HepG2 (cell line): ENCODE data around the gene ARMH1. TPM values are rescaled to one million over a fixed set of nuclear protein-coding genes. Genes with fewer than 3 reads are reported as not detected.

Experiments
- ATAC-seq: fragments of 200-7000 bp; cut with Tn5 transposase; 3 replicates; pipeline ENCODE4 v1.9.1; 2020; ENCODE audit warnings: mild to moderate bottlenecking, moderate library complexity
- BruUV-seq: library from RNA; stranded (reverse); fragments of 400-500 nt; replicated peaks from 2 replicates; lab custom pipeline; 2021; lab: Mats Ljungman, UMichigan
- CTCF ChIA-PET: fragments of 300-600 bp; formaldehyde crosslinking; extraction: SDS; loops from one replicate; lab custom pipeline; 2021; ENCODE audit warnings: low total read pairs, inconsistent platforms, low intra/inter-chr PET ratio; lab: Yijun Ruan, JAX
- POLR2A ChIA-PET: fragments of 350-600 bp; sonication (Branson Sonifier 250); formaldehyde crosslinking; loops from one replicate; lab custom pipeline; 2020; ENCODE audit warnings: antibody characterized with exemption, inconsistent platforms; lab: Yijun Ruan, JAX
- DNase-seq: peaks from one replicate; pipeline ENCODE4 v3.0.0-alpha.2; 2015; ENCODE audit warnings: low spot score
- FAIRE-seq: peaks from 3 replicates; lab custom pipeline; 2011; peaks lifted over from hg19 to GRCh38; lab: Jason Lieb, UNC
- H2AFZ ChIP-seq: one replicate; pipeline ENCODE4 v1.6.1; 2011; ENCODE audit warnings: low read length, inconsistent platforms
- H3K27ac ChIP-seq: fragments of 300-600 bp; 3 replicates; pipeline ENCODE4 v1.8.0; 2011; ENCODE audit warnings: mixed run types, mild to moderate bottlenecking, mixed read lengths, low read length, inconsistent platforms; ENCODE audit not compliant: insufficient read depth; ENCODE audit errors: extremely low read length
- H3K27me3 ChIP-seq, 2 experiments: fragments of 200-600 bp in 1 of 2; 2 replicates in 1 of 2; 3 replicates in 1 of 2; pipeline versions ENCODE4 v1.6.0 to v1.8.0; 2011; ENCODE audit warnings: low read length in 2 of 2, mild to moderate bottlenecking in 2 of 2, moderate library complexity in 2 of 2, inconsistent platforms in 1 of 2; ENCODE audit not compliant: insufficient read depth in 2 of 2, control insufficient read depth in 1 of 2
- H3K36me3 ChIP-seq, 2 experiments: fragments of 200-600 bp in 1 of 2; replicated peaks in 1 of 2; 2 replicates in 1 of 2; 3 replicates in 1 of 2; pipeline versions ENCODE4 v1.5.1 to v1.8.0; 2011; ENCODE audit warnings: low read length in 2 of 2, inconsistent platforms in 1 of 2; ENCODE audit not compliant: insufficient read depth in 2 of 2, control insufficient read depth in 1 of 2
- H3K4me1 ChIP-seq: 2 replicates; pipeline ENCODE4 v1.5.1; 2012; ENCODE audit warnings: low read length, inconsistent platforms; ENCODE audit not compliant: insufficient read depth
- H3K4me2 ChIP-seq: 2 replicates; pipeline ENCODE4 v1.6.0; 2011; ENCODE audit warnings: low read depth, low read length, inconsistent platforms
- H3K4me3 ChIP-seq, 3 experiments: fragments of 200-600 bp in 1 of 3; sonication (generic), shearing (Covaris generic) in 1 of 3; replicated peaks in 1 of 3; 2 replicates each; pipeline ENCODE4 v1.5.1; 2011 to 2016; ENCODE audit warnings: low read length in 3 of 3, inconsistent platforms in 2 of 3, low read depth in 2 of 3, mild to moderate bottlenecking in 2 of 3, control low read depth in 1 of 3, mixed read lengths in 1 of 3; ENCODE audit not compliant: insufficient read depth in 1 of 3
- H3K79me2 ChIP-seq: one replicate; pipeline ENCODE4 v1.6.1; 2011; ENCODE audit warnings: low read length, inconsistent platforms; ENCODE audit not compliant: insufficient read depth
- H3K9ac ChIP-seq: 2 replicates; pipeline ENCODE4 v1.6.0; 2011; ENCODE audit warnings: mild to moderate bottlenecking, low read depth, low read length, inconsistent platforms; ENCODE audit not compliant: insufficient read depth
- H3K9me3 ChIP-seq: 2 replicates; pipeline ENCODE4 v1.5.1; 2012; ENCODE audit warnings: mild to moderate bottlenecking, low read length
- H4K20me1 ChIP-seq: 2 replicates; pipeline ENCODE4 v1.6.0; 2011; ENCODE audit warnings: inconsistent platforms, mild to moderate bottlenecking, low read length, moderate library complexity; ENCODE audit not compliant: insufficient read depth
- ASH2L ChIP-seq: fragments of 300-600, 200-600 bp; sonication (generic); IDR thresholded peaks from 2 replicates; pipeline ENCODE4 v1.7.0; 2017; ENCODE audit warnings: low read depth, mild to moderate bottlenecking, moderate library complexity, mixed read lengths, low read length; ENCODE audit not compliant: insufficient read length
- CEBPG ChIP-seq: IDR thresholded peaks from 2 replicates; pipeline ENCODE4 v1.6.1; 2016
- CHD4 ChIP-seq: fragments of 200-600 bp; sonication (generic); IDR thresholded peaks from 2 replicates; pipeline ENCODE4 v1.7.0; 2017; ENCODE audit warnings: mild to moderate bottlenecking, low read length, borderline replicate concordance
- EP300 ChIP-seq, 3 experiments: sonication (generic) in 1 of 3; formaldehyde crosslinking in 1 of 3; IDR thresholded peaks; 2 replicates each; pipeline versions ENCODE4 v1.5.1 to v1.6.1; 2011 to 2020; ENCODE audit warnings: low read depth in 2 of 3, low read length in 2 of 3, borderline replicate concordance in 1 of 3, improper control_type of control experiment in 1 of 3, mild to moderate bottlenecking in 1 of 3, missing genetic modification reagents in 1 of 3, moderate library complexity in 1 of 3
- ETS1 ChIP-seq: sonication (generic); formaldehyde crosslinking; IDR thresholded peaks from 2 replicates; pipeline ENCODE4 v1.4.0; 2020; ENCODE audit warnings: missing genetic modification reagents
- FOSL2 ChIP-seq: sonication (generic); formaldehyde crosslinking; IDR thresholded peaks from 2 replicates; pipeline ENCODE4 v1.4.0; 2020; ENCODE audit warnings: missing genetic modification reagents
- HMG20A ChIP-seq: IDR thresholded peaks from 2 replicates; pipeline ENCODE4 v1.6.1; 2016; ENCODE audit warnings: borderline replicate concordance
- JDP2 ChIP-seq: sonication (generic); formaldehyde crosslinking; IDR thresholded peaks from 2 replicates; pipeline ENCODE4 v1.8.1; 2022; ENCODE audit warnings: missing genetic modification reagents, borderline replicate concordance
- NONO ChIP-seq, 2 experiments: fragments of 450-650 bp in 1 of 2; sonication (generic) in 1 of 2; formaldehyde crosslinking in 1 of 2; IDR thresholded peaks in 1 of 2; conservative IDR thresholded peaks in 1 of 2; 2 replicates each; pipeline versions ENCODE4 v1.6.1 to v1.8.0; 2017 to 2022; ENCODE audit warnings: mild to moderate bottlenecking in 1 of 2, missing genetic modification reagents in 1 of 2, moderate library complexity in 1 of 2
- POLR2A ChIP-seq, 2 experiments: IDR thresholded peaks; 2 replicates each; pipeline ENCODE4 v1.6.1; 2011; ENCODE audit warnings: low read depth in 2 of 2, low read length in 2 of 2, mild to moderate bottlenecking in 1 of 2, moderate library complexity in 1 of 2; ENCODE audit not compliant: insufficient read depth in 1 of 2
- RBAK ChIP-seq: sonication (generic); formaldehyde crosslinking; IDR thresholded peaks from 2 replicates; pipeline ENCODE4 v1.5.1; 2020; ENCODE audit warnings: mild to moderate bottlenecking, missing genetic modification reagents
- RFXANK ChIP-seq: IDR thresholded peaks from 2 replicates; pipeline ENCODE4 v1.6.1; 2016
- SCMH1 ChIP-seq: sonication (generic); formaldehyde crosslinking; IDR thresholded peaks from 2 replicates; pipeline ENCODE4 v1.9.0; 2021; ENCODE audit warnings: missing genetic modification reagents, mild to moderate bottlenecking, borderline replicate concordance
- SRSF1 ChIP-seq: fragments of 200-400 bp; formaldehyde crosslinking; optimal IDR thresholded peaks from 2 replicates; pipeline ENCODE3; 2017; ENCODE audit warnings: mild to moderate bottlenecking, low read depth, low read length, moderate library complexity
- ZFP82 ChIP-seq: sonication (generic); formaldehyde crosslinking; IDR thresholded peaks from 2 replicates; pipeline ENCODE4 v1.5.1; 2020; ENCODE audit warnings: mild to moderate bottlenecking, missing genetic modification reagents, borderline replicate concordance
- ZNF180 ChIP-seq: sonication (generic); formaldehyde crosslinking; IDR thresholded peaks from 2 replicates; pipeline ENCODE4 v1.4.0; 2020; ENCODE audit warnings: low read depth, missing genetic modification reagents, borderline replicate concordance
- ZNF280B ChIP-seq: sonication (generic); formaldehyde crosslinking; IDR thresholded peaks from 2 replicates; pipeline ENCODE4 v1.5.0; 2020; ENCODE audit warnings: missing genetic modification reagents, mild to moderate bottlenecking, borderline replicate concordance
- ZNF446 ChIP-seq: sonication (generic); formaldehyde crosslinking; IDR thresholded peaks from 2 replicates; pipeline ENCODE4 v1.5.0; 2020; ENCODE audit warnings: mild to moderate bottlenecking, missing genetic modification reagents
- ZNF468 ChIP-seq: sonication (generic); formaldehyde crosslinking; IDR thresholded peaks from 2 replicates; pipeline ENCODE4 v1.8.0; 2022; ENCODE audit warnings: mild to moderate bottlenecking, moderate library complexity, missing genetic modification reagents
- ZNF772 ChIP-seq: sonication (generic); formaldehyde crosslinking; IDR thresholded peaks from 2 replicates; pipeline ENCODE4 v1.5.0; 2020; ENCODE audit warnings: mild to moderate bottlenecking, missing genetic modification reagents
- ZNF776 ChIP-seq: sonication (generic); formaldehyde crosslinking; IDR thresholded peaks from 2 replicates; pipeline ENCODE4 v1.4.0; 2020; ENCODE audit warnings: mild to moderate bottlenecking, missing genetic modification reagents
- WGBS: methylation state at CpG from one replicate; pipeline ENCODE4 v1.1.6; 2017; ENCODE audit warnings: low lambda C conversion rate; 5-methylcytosine and 5-hydroxymethylcytosine counted together
- in situ Hi-C: cut with HindIII; loops from 2 replicates; pipeline ENCODE4 v1.10.0; 2017; ENCODE audit warnings: low pct_unique_long_range_greater_than_20kb; ENCODE audit not compliant: extremely low pct_ligation_motif_present
- intact Hi-C: fragments of 100-400 bp; cut with micrococcal nuclease; formaldehyde crosslinking; loops from one replicate; pipeline ENCODE4 v1.10.0; 2022; ENCODE audit not compliant: unreplicated experiment
- polyA plus RNA-seq, 8 experiments: library from polyadenylated mRNA; depleted of rRNA in 3 of 8; stranded (reverse) in 7 of 8; unstranded in 1 of 8; fragments of >200 nt; fragmentation: Illumina TruSeq in 4 of 8; extraction: Trizol in 4 of 8; gene quantifications; 2 replicates each; pipeline versions ENCODE4 v1.2.1 to v1.2.3, GENCODE V29; 2011 to 2016; ENCODE audit warnings: low read depth in 4 of 8, missing spikeins in 1 of 8, mixed read lengths in 1 of 8; ENCODE audit not compliant: insufficient read depth in 1 of 8
- total RNA-seq, 5 experiments: library from RNA; depleted of rRNA; stranded (reverse); fragments of >200 nt; fragmentation: Illumina TruSeq; extraction: Trizol; gene quantifications; 2 replicates each; pipeline ENCODE4 v1.2.3, GENCODE V29; 2016; ENCODE audit warnings: low read depth in 1 of 5

ARMH1 gene
- total and polyA plus RNA-seq, 2 of the 13 experiments (the other 11 are each of a cell fraction or from before 2014, with no cell fraction given), result 0.69 TPM; not detected in 1

GRCh38 chr1:44707112-44707881 lies 32.8 kb downstream of the ARMH1 start:
- FAIRE-seq, result no peak
- Histone ChIP-seq H3K4me2 (peak overlapping the region; percentile 85), H4K20me1 (no peaks in the 10 kb centered on the region), H3K4me1 (peaks cover 61% of the 10 kb centered on the region), H3K79me2 (no peaks in the 10 kb centered on the region), H3K9me3 (no peaks in the 10 kb centered on the region), H3K27me3 (no peaks in the 10 kb centered on the region; a peak in 1 of 5 replicates), H3K9ac (no peak overlapping the region), H2AFZ (no peak overlapping the region), H3K27ac (no peak overlapping the region), H3K36me3 (no peaks in the 10 kb centered on the region), H3K4me3 (no peak overlapping the region; a peak in 1 of 6 replicates)
- in situ Hi-C loops, result no loop called here
- DNase-seq, result peak; percentile 50
- CTCF ChIA-PET, result interaction anchor here (1.2 kb wide), 1 partner anchor 52 kb away, joined by 7 read pairs; no protein-coding TSS in a partner anchor
- ATAC-seq, result peak; percentile 45
- 46% methylated on average over 6 of the region's 6 CpGs for WGBS
- POLR2A ChIA-PET, result interaction anchor here (1.3 to 2.1 kb wide), 3 partner anchors 14 to 33 kb away, joined by 4 to 11 read pairs (median 5); partner anchors contain the start of genes ARMH1 and TMEM53
- no TSS peak for BruUV-seq
- intact Hi-C loops, result loop anchor here (5.0 kb wide), 1 partner anchor 55 kb away; no protein-coding TSS in a partner anchor
- no peak for TF ChIP-seq ZNF468 (CRISPR knock-in tag)
- TF ChIP-seq EP300 (IDR thresholded peaks at IDR 0.05; ENCODE audit: low read depth in 2 of 2, low read length in 2 of 2), result 0 out of 4 replicates have a peak, but pooled peaks of 1 of the 2 experiments have one; percentile 15
- TF ChIP-seq EP300 (CRISPR knock-in tag; IDR thresholded peaks at IDR 0.05; ENCODE audit: borderline replicate concordance), result no peak
- TF ChIP-seq ZNF280B, result no peak
- TF ChIP-seq RFXANK (CRISPR knock-in tag), result no peak
- TF ChIP-seq ETS1, result no peak
- TF ChIP-seq CEBPG (CRISPR knock-in tag), result no peak
- TF ChIP-seq ZNF446 (CRISPR knock-in tag), result no peak
- TF ChIP-seq ZNF772 (CRISPR knock-in tag), result no peak
- TF ChIP-seq ZNF180 (CRISPR knock-in tag), result no peak
- TF ChIP-seq SCMH1 (CRISPR knock-in tag), result no peak
- TF ChIP-seq ASH2L, result peak; percentile 26
- no peak for TF ChIP-seq POLR2A (IDR thresholded peaks at IDR 0.05; ENCODE audit: insufficient read depth in 1 of 2, low read depth in 2 of 2, low read length in 2 of 2)
- TF ChIP-seq FOSL2 (CRISPR knock-in tag), result peak; percentile 62
- no peak for TF ChIP-seq ZNF776
- TF ChIP-seq JDP2 (CRISPR knock-in tag), result no peak
- no peak for TF ChIP-seq ZFP82 (CRISPR knock-in tag)
- no peak for TF ChIP-seq NONO (IDR thresholded peaks at IDR 0.05)
- TF ChIP-seq NONO (CRISPR knock-in tag; conservative IDR thresholded peaks at IDR 0.05), result no peak
- 0 out of 2 replicates have a peak, but pooled peaks have one; percentile 47 for TF ChIP-seq RBAK
- TF ChIP-seq CHD4, result no peak
- no peak for TF ChIP-seq SRSF1
- peak; percentile 28; the same call in 1 of the 2 replicates for TF ChIP-seq HMG20A (CRISPR knock-in tag)
